PC-3 (cell line): ENCODE results near the gene SSUH2. TPM values are rescaled to one million over a fixed set of nuclear protein-coding genes. Genes with fewer than 3 reads are reported as not detected.

Experiments used
- ATAC-seq: fragments of 200-7000 bp; cut with Tn5 transposase; 2 replicates; pipeline ENCODE4 v1.9.1; 2020; ENCODE audit warnings: mild to moderate bottlenecking, moderate library complexity
- BruUV-seq: library from RNA; stranded (reverse); fragments of 400-500 nt; replicated peaks from 2 replicates; lab custom pipeline; 2021; lab: Mats Ljungman, UMichigan
- CTCF ChIA-PET: fragments of 300-600 bp; sonication (Branson Sonifier 250); formaldehyde crosslinking; loops from one replicate; lab custom pipeline; 2022; ENCODE audit warnings: antibody characterized with exemption; lab: Charles Lee
- POLR2A ChIA-PET: fragments of 300-600 bp; sonication (Branson Sonifier 250); formaldehyde crosslinking; loops from one replicate; lab custom pipeline; 2022; ENCODE audit warnings: antibody characterized with exemption; ENCODE audit not compliant: unreplicated experiment; lab: Charles Lee
- DNase-seq: peaks from one replicate; pipeline ENCODE4 v3.0.0-alpha.2; 2015
- H2AFZ ChIP-seq: fragments of 300-600 bp; sonication (generic); 2 replicates; pipeline ENCODE4 v1.6.0; 2016; ENCODE audit warnings: antibody characterized with exemption, low read length
- H3F3A ChIP-seq: fragments of 300-600 bp; sonication (generic); one replicate; pipeline ENCODE4 v1.6.0; 2017; ENCODE audit warnings: antibody characterized with exemption, low read length, control low read depth, mild to moderate bottlenecking; ENCODE audit not compliant: unreplicated experiment
- H3K27ac ChIP-seq: fragments of 300-600 bp; sonication (generic); 2 replicates; pipeline ENCODE4 v1.5.1; 2016; ENCODE audit warnings: mild to moderate bottlenecking, low read length
- H3K27me3 ChIP-seq: fragments of 300-600 bp; sonication (generic); 2 replicates; pipeline ENCODE4 v1.6.1; 2016; ENCODE audit warnings: low read length, mixed read lengths
- H3K36me3 ChIP-seq: fragments of 300-600 bp; sonication (generic); 2 replicates; pipeline ENCODE4 v1.6.1; 2016; ENCODE audit warnings: low read depth, mixed run types, low read length, mixed read lengths
- H3K4me1 ChIP-seq: fragments of 300-600 bp; sonication (generic); 2 replicates; pipeline ENCODE4 v1.5.1; 2016; ENCODE audit warnings: low read length; ENCODE audit not compliant: insufficient read depth
- H3K4me2 ChIP-seq: fragments of 300-600 bp; sonication (generic); 2 replicates; pipeline ENCODE4 v1.6.0; 2016; ENCODE audit warnings: low read length
- H3K4me3 ChIP-seq: fragments of 300-600 bp; sonication (generic); 2 replicates; pipeline ENCODE4 v1.5.1; 2016; ENCODE audit warnings: mild to moderate bottlenecking, low read length, mixed read lengths
- H3K79me2 ChIP-seq: fragments of 300-600 bp; sonication (generic); 2 replicates; pipeline ENCODE4 v1.6.1; 2017; ENCODE audit warnings: low read length, mixed read lengths
- H3K9ac ChIP-seq: fragments of 300-600 bp; sonication (generic); 2 replicates; pipeline ENCODE4 v1.6.0; 2016; ENCODE audit warnings: mild to moderate bottlenecking, low read length
- H3K9me2 ChIP-seq: fragments of 300-600 bp; sonication (generic); replicated peaks from 2 replicates; pipeline ENCODE4 v1.6.1; 2016; ENCODE audit warnings: mixed run types, low read length, mixed read lengths
- H3K9me3 ChIP-seq: fragments of 300-600 bp; sonication (generic); 2 replicates; pipeline ENCODE4 v1.6.1; 2016; ENCODE audit warnings: low read length, mixed read lengths
- H4K20me1 ChIP-seq: fragments of 300-600 bp; sonication (generic); 2 replicates; pipeline ENCODE4 v1.6.1; 2016; ENCODE audit warnings: low read length, mixed read lengths
- CTCF ChIP-seq: fragments of 300-600 bp; sonication (generic); conservative IDR thresholded peaks from 2 replicates; pipeline ENCODE4 v1.5.1; 2017; ENCODE audit warnings: antibody characterized with exemption, low read depth, mild to moderate bottlenecking, low read length
- EZH2 ChIP-seq: fragments of 300-600 bp; sonication (generic); IDR thresholded peaks from one replicate; pipeline ENCODE4 v1.6.1; 2017; ENCODE audit warnings: antibody characterized with exemption, mild to moderate bottlenecking, low read length; ENCODE audit not compliant: unreplicated experiment
- EZH2phosphoT487 ChIP-seq: fragments of 300-600 bp; sonication (generic); IDR thresholded peaks from 2 replicates; pipeline ENCODE4 v1.6.1; 2018; ENCODE audit warnings: mild to moderate bottlenecking, antibody characterized with exemption, low read length, borderline replicate concordance
- intact Hi-C: fragments of 100-400 bp; cut with micrococcal nuclease; formaldehyde crosslinking; loops from 2 replicates; pipeline ENCODE4 v1.9.0; 2023
- total RNA-seq: library from RNA; depleted of rRNA; stranded (reverse); fragments of >200 nt; gene quantifications from 2 replicates; pipeline ENCODE4 v1.2.3, GENCODE V29; 2014

SSUH2 gene
- total RNA-seq, 1 experiment from 2014 or later = 0.44 TPM

- H3K4me1 ChIP-seq = peaks cover 31% of the 10 kb centered on the region
- TF ChIP-seq EZH2 (no peak), EZH2phosphoT487 (no peak), CTCF (no peak)
- H3K4me2 ChIP-seq = no peak overlapping the region
- no peak overlapping the region for H3K27ac ChIP-seq
- H3K9me3 ChIP-seq = no peaks in the 10 kb centered on the region
- H3F3A ChIP-seq = no peaks in the 10 kb centered on the region
- H4K20me1 ChIP-seq = no peaks in the 10 kb centered on the region
- CTCF ChIA-PET = interaction anchor here (0.7 to 1.2 kb wide), 2 partner anchors 101 to 179 kb away, joined by 3 read pairs; no protein-coding TSS in a partner anchor
- H3K9me2 ChIP-seq = no peaks in the 10 kb centered on the region
- no peaks in the 10 kb centered on the region for H3K27me3 ChIP-seq
- H2AFZ ChIP-seq = peak overlapping the region; percentile 54; the same call in 1 of the 2 replicates
- H3K79me2 ChIP-seq = no peaks in the 10 kb centered on the region
- no peak for DNase-seq
- POLR2A ChIA-PET = no interaction called here
- intact Hi-C loops = loop anchor here (1.0 to 10.0 kb wide), 3 partner anchors 141 to 299 kb away; no protein-coding TSS in a partner anchor
- H3K4me3 ChIP-seq = no peak overlapping the region
- no peak for ATAC-seq
- H3K36me3 ChIP-seq = no peaks in the 10 kb centered on the region
- no TSS peak for BruUV-seq
- no peak overlapping the region for H3K9ac ChIP-seq
These were observed 20.9 kb downstream of the SSUH2 start for GRCh38 chr3:8623741-8624140.

- Histone ChIP-seq H3K4me1 (peaks cover 30% of the 10 kb centered on the region), H3K4me2 (peak overlapping the region; percentile 38; the same call in 1 of the 2 replicates), H3K79me2 (no peaks in the 10 kb centered on the region), H3K9me2 (no peaks in the 10 kb centered on the region), H3K4me3 (no peak overlapping the region), H3K36me3 (no peaks in the 10 kb centered on the region), H4K20me1 (no peaks in the 10 kb centered on the region), H3K27ac (no peak overlapping the region), H3K27me3 (no peaks in the 10 kb centered on the region), H3K9me3 (no peaks in the 10 kb centered on the region), H2AFZ (peak overlapping the region; percentile 54), H3F3A (no peaks in the 10 kb centered on the region), H3K9ac (no peak overlapping the region)
- CTCF ChIA-PET = interaction anchor here (0.9 to 1.1 kb wide), 2 partner anchors 140 to 181 kb away, joined by 3 to 4 read pairs; no protein-coding TSS in a partner anchor
- ATAC-seq (peak; percentile 89), DNase-seq (peak; percentile 76)
- intact Hi-C loops = loop anchor here (1.0 to 10.0 kb wide), 3 partner anchors 141 to 298 kb away; no protein-coding TSS in a partner anchor
- no TSS peak for BruUV-seq
- POLR2A ChIA-PET = no interaction called here
- TF ChIP-seq CTCF (peak; percentile 98), EZH2phosphoT487 (no peak), EZH2 (no peak)
These were observed 21.5 kb downstream of the SSUH2 start for GRCh38 chr3:8622873-8623691.
